GM18526 (cell line): ENCODE measurements around the gene ANKRD12.

ENCODE experiments used
- POLR2A ChIP-seq: IDR thresholded peaks from 3 replicates; pipeline ENCODE4 v1.6.1; 2011; ENCODE audit not compliant: insufficient read length; ENCODE audit errors: extremely low read depth

ANKRD12 gene

DNA sequence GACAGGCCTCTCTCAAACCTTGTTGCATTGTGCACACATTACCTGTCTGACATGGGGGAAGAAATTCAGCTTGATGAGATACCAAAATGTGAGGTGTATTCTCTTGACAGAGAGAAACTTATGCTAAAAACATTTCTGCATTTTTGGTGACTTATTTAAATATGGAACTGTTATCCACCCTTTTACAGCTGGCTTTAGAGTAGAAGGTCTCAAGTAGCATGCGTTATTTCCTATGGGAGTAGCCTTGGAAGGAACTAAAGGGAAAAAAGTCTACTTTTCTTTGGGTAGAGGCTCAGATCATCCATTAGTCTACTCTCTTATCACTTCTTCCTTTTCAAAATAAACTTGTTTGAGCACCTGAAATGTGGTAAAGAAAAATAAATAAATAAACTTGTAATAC, 141.4 kb downstream of the ANKRD12 start:
- TF ChIP-seq POLR2A = no peak

DNA sequence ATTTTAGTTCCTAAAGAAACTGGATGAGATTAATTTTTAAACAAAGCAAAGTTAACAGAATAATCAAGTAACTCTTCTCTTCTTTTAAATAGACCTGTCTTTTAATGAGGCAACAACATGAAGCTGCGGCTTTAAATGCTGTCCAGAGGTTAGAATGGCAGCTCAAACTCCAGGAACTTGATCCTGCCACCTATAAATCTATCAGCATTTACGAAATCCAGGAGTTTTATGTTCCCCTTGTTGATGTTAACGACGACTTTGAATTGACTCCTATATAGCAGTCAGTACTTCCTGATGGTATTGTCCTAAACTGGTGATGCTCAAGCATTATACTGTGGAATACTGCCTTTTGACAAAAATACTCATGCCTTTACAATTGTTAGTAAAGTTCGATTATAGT, 144.3 kb downstream of the ANKRD12 start:
- TF ChIP-seq POLR2A = no peak

DNA sequence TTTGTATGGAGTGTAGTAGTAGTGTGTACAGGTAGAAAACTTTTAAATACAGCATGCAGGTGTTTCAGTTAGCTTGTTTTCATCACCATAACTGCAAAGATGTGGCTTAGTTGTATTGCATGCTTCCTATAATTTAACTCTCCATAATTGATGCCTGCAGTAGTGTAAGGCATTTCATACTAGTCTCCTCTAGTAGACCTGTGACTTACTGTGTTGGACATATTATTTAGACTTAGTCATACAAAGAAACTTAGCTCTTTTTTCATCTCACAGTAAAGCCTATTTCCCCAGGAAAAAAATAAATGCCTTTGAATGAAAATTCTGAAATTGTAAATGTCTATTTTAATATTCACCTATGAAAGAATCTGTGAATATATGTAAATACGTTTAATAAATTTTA, 145.2 kb downstream of the ANKRD12 start:
- no peak for TF ChIP-seq POLR2A

DNA sequence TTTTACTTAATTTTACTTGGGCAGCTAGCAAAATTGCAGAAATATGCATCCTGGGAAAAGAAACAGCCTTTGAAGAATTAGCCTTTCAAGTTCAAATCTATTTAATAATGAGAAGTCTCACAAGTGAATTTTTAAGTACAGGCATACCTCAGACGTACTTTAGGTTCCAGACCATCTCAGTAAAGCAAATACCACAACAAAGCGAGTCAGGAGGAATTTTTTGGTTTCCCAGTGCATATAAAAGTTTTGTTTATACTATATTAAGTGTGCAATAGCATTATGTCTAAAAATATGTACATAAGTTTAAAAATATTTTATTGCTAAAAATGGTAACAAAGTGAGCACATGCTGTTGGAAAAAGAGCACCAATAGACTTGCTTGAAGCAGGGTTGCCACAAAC, 147.2 kb downstream of the ANKRD12 start:
- no peak for TF ChIP-seq POLR2A

DNA sequence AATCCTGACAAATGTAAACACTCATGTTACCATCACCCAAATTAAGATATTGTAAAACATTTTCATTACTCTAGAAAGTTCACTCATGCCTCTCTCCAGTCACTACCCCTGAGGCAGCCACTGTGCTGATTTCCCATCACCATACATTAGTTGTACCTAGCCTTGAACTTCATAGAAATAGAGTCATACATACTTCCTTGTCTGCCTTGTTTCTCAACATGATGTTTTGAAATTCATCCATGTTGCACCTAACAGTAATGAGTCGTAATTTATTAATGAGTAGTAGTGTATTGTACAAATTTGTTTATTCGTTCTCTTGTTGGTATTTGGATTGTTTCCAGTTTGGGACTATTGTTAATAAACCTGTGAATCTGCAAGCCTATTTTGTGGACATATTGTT, 149.0 kb downstream of the ANKRD12 start:
- no peak for TF ChIP-seq POLR2A

DNA sequence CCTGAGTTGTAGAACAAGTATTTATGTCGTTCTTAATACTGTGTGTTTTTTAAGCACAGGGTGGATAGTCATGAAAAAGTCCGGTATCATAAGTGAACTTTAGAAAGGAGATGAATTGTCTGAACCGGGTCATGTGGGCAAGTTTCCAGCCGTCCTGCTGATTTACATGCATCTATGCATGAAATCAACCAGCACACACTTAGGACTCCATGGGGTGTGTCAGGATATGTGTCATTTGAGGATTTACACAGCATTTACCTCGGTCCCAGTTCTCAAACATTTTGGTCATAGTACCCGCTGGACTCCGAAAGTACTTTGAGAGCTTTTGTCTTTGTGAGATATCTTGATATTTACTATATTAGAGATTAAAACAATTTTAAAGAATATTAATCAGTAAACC, 150.5 kb downstream of the ANKRD12 start:
- no peak for TF ChIP-seq POLR2A

DNA sequence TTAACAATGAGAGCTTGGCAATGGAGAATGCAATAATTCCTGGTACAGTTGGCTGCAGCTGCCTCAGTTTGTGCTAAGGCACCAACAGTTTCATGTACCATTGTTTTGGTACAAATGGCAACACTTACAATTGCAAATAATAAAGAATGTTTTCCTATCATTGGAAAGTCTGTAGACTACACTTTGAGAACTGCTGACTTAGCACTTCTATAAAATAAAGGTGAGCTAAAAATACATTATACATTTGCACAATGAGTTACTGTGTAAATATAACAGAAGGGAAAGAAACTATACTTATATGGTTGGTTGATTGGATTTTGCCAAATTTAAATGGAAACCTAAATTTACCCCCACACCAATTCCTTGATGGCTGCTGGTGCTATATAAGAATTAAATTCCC, 153.1 kb downstream of the ANKRD12 start:
- no peak for TF ChIP-seq POLR2A

DNA sequence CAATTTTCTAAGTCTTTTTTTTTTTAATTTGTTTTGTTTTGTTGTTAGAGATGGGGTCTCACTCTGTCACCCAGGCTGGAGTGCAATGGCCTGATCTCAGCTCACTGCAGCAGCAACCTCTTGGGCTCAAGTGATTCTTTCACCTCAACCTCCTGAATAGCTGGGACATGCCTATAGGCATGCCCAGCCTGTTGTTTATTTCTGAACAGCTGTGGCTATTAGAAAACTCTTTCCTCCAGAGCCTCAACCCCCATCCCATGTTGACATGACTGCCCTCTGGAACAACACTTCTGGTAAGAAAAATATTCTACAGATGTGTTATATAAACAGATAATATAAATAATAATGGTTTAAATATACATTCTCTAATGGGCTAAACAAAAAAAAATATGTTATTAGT, 153.6 kb downstream of the ANKRD12 start:
- TF ChIP-seq POLR2A = no peak

DNA sequence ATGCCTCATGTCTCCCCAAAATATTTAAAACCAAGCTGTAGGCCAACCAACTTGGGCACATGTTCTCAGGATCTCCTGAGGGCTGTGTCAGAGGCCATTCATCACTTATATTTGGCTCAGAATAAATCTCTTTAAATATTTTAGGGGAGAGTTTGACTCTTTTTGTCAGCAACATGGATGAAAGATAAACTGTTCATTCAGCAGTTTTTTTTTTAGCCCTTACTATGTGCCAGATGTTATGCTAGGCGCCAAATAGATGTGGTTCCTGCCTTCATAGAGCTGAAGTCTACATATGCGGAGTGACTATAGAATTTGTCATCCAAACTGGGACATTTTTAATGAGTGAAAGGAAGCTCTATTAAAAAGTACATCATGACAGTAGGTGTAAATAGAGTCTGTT, 155.5 kb downstream of the ANKRD12 start:
- TF ChIP-seq POLR2A = no peak

DNA sequence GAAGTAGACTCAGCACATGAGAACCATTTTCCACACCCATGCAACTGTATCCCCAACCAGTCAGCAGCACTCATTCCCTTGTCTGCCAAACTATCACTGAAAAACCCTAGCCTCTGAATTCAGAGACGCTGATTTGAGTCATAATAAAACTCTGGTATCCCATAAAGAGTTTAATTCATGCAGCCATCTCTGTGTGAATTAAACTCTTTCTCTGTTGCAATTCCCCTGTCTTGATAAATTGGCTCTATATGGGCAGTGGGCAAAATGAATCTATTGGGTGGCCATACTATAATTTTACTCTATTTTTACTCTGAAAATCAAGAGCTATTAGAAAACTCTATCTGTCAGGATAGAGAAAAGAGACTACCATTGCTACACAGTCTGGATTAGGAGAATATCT, 157.4 kb downstream of the ANKRD12 start:
- TF ChIP-seq POLR2A = no peak

DNA sequence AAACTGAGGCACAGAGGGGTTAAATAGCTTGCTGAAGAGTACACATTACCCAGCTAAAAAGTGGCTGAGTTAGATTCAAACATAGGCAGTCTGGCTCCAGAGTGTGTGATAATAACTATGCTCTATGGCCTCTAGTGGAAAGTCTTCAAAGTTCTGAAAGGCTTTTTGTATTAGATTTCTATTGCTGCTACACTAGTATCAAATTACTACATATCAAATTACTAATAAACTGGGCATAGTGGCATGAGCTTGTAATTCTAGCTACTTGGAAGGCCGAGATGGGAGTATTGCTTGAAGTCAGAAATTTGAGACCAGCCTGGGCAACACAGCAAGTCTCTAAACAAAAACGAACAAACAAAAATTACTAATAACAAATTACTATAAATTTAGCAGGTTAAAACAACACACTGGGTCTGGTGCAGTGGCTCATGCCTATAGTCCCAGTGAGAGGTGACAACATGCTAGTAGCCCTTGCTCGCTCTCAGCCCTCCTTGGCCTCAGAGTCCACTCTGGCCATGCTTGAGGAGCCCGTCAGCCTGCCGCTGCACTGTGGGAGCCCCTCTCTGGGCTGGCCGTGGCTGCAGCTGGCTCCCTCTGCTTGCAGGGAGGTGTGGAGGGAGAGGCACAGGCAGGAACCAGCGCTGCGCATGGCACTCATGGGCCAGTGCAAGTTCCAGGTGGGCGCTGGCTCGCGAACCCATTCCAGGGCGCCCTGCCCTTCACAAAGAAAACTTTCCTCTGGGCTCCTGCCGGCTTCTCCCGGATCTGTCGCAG, 159.8 kb downstream of the ANKRD12 start:
- no peak for TF ChIP-seq POLR2A

DNA sequence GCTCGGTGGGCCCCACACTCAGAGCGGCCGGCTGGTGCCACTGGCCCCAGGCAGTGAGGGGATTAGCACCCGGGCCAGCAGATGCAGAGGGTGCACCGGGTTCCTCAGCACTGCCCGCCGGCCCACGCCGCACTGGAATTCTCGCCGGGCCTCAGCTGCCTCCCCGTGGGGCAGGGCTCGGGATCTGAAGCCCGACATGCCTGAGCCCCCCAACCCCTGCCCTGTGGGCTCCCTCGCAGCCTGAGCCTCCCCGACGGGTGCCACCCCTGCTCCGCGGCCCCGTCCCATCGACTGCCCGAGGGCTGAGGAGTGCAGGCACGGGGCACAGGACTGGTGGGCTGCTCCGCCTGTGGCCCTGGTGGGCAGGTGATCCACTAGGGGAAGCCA, 160.4 kb downstream of the ANKRD12 start:
- no peak for TF ChIP-seq POLR2A

DNA sequence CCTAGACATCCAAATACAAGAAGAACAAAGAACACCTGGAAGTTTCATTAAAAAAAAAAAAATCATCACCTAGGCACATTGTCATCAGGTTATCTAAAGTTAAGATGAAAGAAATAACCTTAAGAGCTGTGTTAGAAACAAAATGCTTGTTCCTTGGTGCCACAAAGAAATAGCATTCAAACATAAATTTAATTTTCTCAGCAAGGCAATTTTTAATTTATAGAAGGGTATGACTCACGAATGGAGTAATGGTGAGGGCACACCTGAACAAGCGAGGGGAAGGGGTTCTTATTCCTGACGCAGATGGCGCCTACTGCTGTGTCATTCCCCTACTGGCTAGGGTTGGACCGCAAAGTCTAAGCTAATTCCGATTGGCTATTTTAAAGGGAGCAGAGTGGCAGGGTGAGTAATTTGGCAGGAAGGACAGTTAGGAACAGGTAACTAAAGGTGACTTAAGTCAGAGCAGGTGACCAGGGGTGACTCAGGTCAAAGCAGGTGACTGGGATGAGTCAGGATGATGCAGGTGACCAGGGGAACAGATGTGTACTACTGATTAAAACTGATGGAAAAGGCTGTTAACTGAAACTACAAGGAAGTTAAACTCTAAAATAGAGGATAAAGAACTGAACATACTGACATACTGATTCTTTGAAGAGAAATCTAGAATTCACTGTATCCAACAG, 167.9 kb downstream of the ANKRD12 start:
- TF ChIP-seq POLR2A = no peak

DNA sequence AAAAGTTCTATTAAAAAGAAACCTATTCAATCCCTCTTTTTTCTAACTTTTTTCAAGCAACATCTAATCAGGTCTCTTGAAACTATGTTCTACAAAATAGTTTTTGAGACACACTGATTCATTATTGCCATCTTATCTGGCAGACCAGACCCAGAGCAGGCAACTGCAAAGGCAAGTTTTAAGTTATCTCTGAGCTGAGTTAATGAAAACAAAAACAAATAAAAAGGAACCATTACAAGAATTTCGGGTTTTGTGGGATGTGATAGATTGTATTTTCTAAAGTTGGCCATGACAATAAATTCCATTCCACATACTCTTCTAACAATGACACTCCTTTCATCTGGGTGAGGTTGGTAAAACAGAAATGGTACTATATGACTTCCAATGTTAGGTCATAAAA, 182.8 kb downstream of the ANKRD12 start:
- no peak for TF ChIP-seq POLR2A

DNA sequence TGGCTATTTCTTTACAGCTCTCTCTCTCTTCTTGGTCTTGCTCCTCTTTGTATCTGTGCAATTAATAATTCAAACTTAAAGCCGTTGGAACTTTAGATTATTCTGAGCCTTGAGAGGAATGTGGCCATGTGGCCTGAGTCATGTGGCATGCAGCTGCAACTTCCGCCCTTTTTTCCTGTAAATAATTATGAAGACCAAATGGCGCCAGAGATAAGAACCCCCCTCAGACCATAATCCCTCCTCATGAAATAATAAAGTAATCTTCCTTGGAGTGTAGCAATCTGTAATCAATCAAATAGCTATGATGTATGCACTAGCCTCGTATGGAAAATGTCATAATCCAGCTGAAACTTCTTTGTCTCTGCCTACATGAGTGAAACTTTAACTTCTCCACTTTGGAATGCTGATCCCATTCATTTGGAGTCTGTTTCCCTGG, 184.5 kb downstream of the ANKRD12 start:
- no peak for TF ChIP-seq POLR2A

DNA sequence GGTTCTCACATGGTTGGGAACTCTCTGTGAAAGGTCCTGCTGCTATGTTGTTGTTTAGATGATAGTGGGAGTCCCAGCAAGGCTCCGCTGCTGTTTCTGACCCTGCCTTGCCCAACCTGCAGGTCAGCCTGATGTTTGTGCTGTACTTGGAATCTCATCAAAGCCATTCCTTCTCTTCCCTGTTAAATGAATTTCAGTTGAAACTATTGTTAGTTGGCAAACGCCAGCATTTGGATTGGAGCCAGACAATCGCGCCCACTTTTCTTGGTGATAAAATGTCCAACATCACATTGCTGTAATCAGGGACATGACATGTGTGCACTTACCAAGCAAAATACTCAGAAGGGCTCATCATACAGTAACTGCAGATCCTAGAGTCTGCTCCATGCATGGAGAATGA, 185.2 kb downstream of the ANKRD12 start:
- TF ChIP-seq POLR2A = no peak

DNA sequence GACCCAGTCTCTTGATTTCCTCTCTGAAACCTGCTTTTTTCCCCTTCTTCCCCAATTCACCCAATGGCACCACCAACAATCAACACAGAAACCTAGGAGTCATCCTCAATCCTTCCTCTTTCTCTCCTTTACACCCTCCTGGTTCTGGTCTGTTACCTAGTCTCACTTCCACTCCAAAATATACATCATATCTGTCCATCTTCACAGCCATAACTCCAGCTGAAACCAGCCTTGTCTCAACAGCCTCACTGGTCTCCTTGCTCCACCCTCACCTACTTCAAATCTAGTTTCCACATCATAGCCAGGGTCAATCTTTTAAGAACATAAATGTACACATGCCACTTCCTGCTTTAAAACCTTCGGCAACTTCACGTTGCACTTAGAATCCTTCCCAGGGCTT, 186.2 kb downstream of the ANKRD12 start:
- no peak for TF ChIP-seq POLR2A
